Neural progenitor cell (in vitro differentiated cells): ENCODE results near the gene ARHGAP26. TPM values are rescaled to one million over a fixed set of nuclear protein-coding genes. Genes with fewer than 3 reads are reported as not detected.

Experiments used
- DNase-seq: peaks from one replicate; pipeline ENCODE4 v3.0.0-alpha.2; 2016; ENCODE audit warnings: low spot score
- H2AFZ ChIP-seq: fragments of 200-600 bp; sonication (generic); replicated peaks from 2 replicates; pipeline ENCODE4 v1.6.1; 2016; ENCODE audit warnings: antibody characterized with exemption
- H3F3A ChIP-seq: fragments of 200-600 bp; sonication (generic); 2 replicates; pipeline ENCODE4 v1.6.1; 2016; ENCODE audit warnings: antibody characterized with exemption, low read depth
- H3K27ac ChIP-seq: fragments of 200-600 bp; sonication (generic); 2 replicates; pipeline ENCODE4 v1.5.1; 2016; ENCODE audit warnings: mild to moderate bottlenecking
- H3K27me3 ChIP-seq: fragments of 200-600 bp; sonication (generic); 2 replicates; pipeline ENCODE4 v1.6.1; 2016; ENCODE audit warnings: mild to moderate bottlenecking, moderate library complexity
- H3K36me3 ChIP-seq: fragments of 200-600 bp; sonication (generic); 2 replicates; pipeline ENCODE4 v1.5.1; 2016
- H3K4me1 ChIP-seq: fragments of 200-600 bp; sonication (generic); 2 replicates; pipeline ENCODE4 v1.6.1; 2016; ENCODE audit warnings: mixed run types
- H3K4me2 ChIP-seq: fragments of 200-600 bp; sonication (generic); 2 replicates; pipeline ENCODE4 v1.6.1; 2016
- H3K4me3 ChIP-seq: fragments of 200-600 bp; sonication (generic); 2 replicates; pipeline ENCODE4 v1.5.1; 2016
- H3K79me2 ChIP-seq: fragments of 200-600 bp; sonication (generic); 2 replicates; pipeline ENCODE4 v1.6.1; 2016; ENCODE audit warnings: low read depth
- H3K9ac ChIP-seq: fragments of 200-600 bp; sonication (generic); 2 replicates; pipeline ENCODE4 v1.6.1; 2016
- H3K9me3 ChIP-seq: fragments of 200-600 bp; sonication (generic); 2 replicates; pipeline ENCODE4 v1.5.1; 2016; ENCODE audit warnings: low read depth
- H4K20me1 ChIP-seq: fragments of 200-600 bp; sonication (generic); 2 replicates; pipeline ENCODE4 v1.6.1; 2016; ENCODE audit warnings: low read depth
- H3K27ac Mint-ChIP-seq: 3 replicates; pipeline ENCODE4 v1.8.0; 2021; ENCODE audit warnings: mixed read lengths
- H3K27me3 Mint-ChIP-seq: 2 replicates; pipeline ENCODE4 v1.8.0; 2022; ENCODE audit warnings: low read depth, mild to moderate bottlenecking, inconsistent platforms, moderate library complexity, mixed read lengths; ENCODE audit not compliant: insufficient read depth
- H3K36me3 Mint-ChIP-seq: 3 replicates; pipeline ENCODE4 v1.8.0; 2021; ENCODE audit warnings: mixed read lengths
- H3K4me1 Mint-ChIP-seq: 3 replicates; pipeline ENCODE4 v1.8.0; 2021; ENCODE audit warnings: mixed read lengths
- H3K4me3 Mint-ChIP-seq: 3 replicates; pipeline ENCODE4 v1.8.0; 2021; ENCODE audit warnings: mild to moderate bottlenecking, moderate library complexity, mixed read lengths
- H3K9me3 Mint-ChIP-seq: 3 replicates; pipeline ENCODE4 v1.8.0; 2020; ENCODE audit warnings: mixed read lengths
- EZH2 ChIP-seq: fragments of 200-600 bp; sonication (generic); IDR thresholded peaks from 2 replicates; pipeline ENCODE4 v1.6.1; 2017; ENCODE audit warnings: antibody characterized with exemption, mild to moderate bottlenecking, moderate library complexity
- EZH2phosphoT487 ChIP-seq: fragments of 200-600 bp; sonication (generic); IDR thresholded peaks from 2 replicates; pipeline ENCODE4 v1.6.1; 2017; ENCODE audit warnings: antibody characterized with exemption
- total RNA-seq: library from RNA; depleted of rRNA; stranded (reverse); fragments of >200 nt; gene quantifications from 2 replicates; pipeline ENCODE4 v1.2.3, GENCODE V29; 2015; ENCODE audit warnings: low replicate concordance
- TF ChIP-seq, protein P1 (sequence below): fragments of 200-600 bp; sonication (generic); IDR thresholded peaks from 2 replicates; pipeline ENCODE4 v1.5.1; 2017; ENCODE audit warnings: antibody characterized with exemption, mild to moderate bottlenecking

The ARHGAP26 gene
- total RNA-seq, 1 donor from 2014 or later = 7.0 TPM

GRCh38 chr5:143274952-143275351 is 504.8 kb downstream of the ARHGAP26 start:
- Mint-ChIP-seq H3K27ac (no peak overlapping the region), H3K27me3 (no peaks in the 10 kb centered on the region), H3K4me1 (no peaks in the 10 kb centered on the region), H3K9me3 (no peaks in the 10 kb centered on the region), H3K4me3 (no peak overlapping the region), H3K36me3 (no peaks in the 10 kb centered on the region)
- no peak for DNase-seq
- Histone ChIP-seq H3K9me3 (no peaks in the 10 kb centered on the region), H2AFZ (no peak overlapping the region), H3K4me2 (no peak overlapping the region), H3K4me1 (no peaks in the 10 kb centered on the region), H4K20me1 (no peaks in the 10 kb centered on the region), H3F3A (no peaks in the 10 kb centered on the region), H3K27me3 (no peaks in the 10 kb centered on the region), H3K79me2 (no peaks in the 10 kb centered on the region), H3K9ac (no peak overlapping the region), H3K4me3 (no peak overlapping the region), H3K36me3 (no peaks in the 10 kb centered on the region), H3K27ac (no peak overlapping the region)
- no peak for TF ChIP-seq EZH2phosphoT487
- TF ChIP-seq, protein P1, sequence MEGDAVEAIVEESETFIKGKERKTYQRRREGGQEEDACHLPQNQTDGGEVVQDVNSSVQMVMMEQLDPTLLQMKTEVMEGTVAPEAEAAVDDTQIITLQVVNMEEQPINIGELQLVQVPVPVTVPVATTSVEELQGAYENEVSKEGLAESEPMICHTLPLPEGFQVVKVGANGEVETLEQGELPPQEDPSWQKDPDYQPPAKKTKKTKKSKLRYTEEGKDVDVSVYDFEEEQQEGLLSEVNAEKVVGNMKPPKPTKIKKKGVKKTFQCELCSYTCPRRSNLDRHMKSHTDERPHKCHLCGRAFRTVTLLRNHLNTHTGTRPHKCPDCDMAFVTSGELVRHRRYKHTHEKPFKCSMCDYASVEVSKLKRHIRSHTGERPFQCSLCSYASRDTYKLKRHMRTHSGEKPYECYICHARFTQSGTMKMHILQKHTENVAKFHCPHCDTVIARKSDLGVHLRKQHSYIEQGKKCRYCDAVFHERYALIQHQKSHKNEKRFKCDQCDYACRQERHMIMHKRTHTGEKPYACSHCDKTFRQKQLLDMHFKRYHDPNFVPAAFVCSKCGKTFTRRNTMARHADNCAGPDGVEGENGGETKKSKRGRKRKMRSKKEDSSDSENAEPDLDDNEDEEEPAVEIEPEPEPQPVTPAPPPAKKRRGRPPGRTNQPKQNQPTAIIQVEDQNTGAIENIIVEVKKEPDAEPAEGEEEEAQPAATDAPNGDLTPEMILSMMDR = no peak
- no peak for TF ChIP-seq EZH2

GRCh38 chr5:143275512-143276363 is 505.6 kb downstream of the ARHGAP26 start:
- no peaks in the 10 kb centered on the region for H3K4me1 Mint-ChIP-seq
- H3K9me3 Mint-ChIP-seq = no peaks in the 10 kb centered on the region
- DNase-seq = no peak
- Histone ChIP-seq H2AFZ (no peak overlapping the region), H3K9me3 (no peaks in the 10 kb centered on the region), H3K36me3 (no peaks in the 10 kb centered on the region), H3K9ac (no peak overlapping the region), H3K27me3 (no peaks in the 10 kb centered on the region), H3K4me2 (no peak overlapping the region), H3K79me2 (no peaks in the 10 kb centered on the region), H3K4me1 (no peaks in the 10 kb centered on the region), H3K4me3 (no peak overlapping the region), H3F3A (no peaks in the 10 kb centered on the region), H4K20me1 (no peaks in the 10 kb centered on the region), H3K27ac (no peak overlapping the region)
- no peaks in the 10 kb centered on the region for H3K36me3 Mint-ChIP-seq
- no peak overlapping the region for H3K4me3 Mint-ChIP-seq
- TF ChIP-seq, protein P1 = no peak
- TF ChIP-seq EZH2 (no peak), EZH2phosphoT487 (no peak)
- H3K27ac Mint-ChIP-seq = no peak overlapping the region
- no peaks in the 10 kb centered on the region for H3K27me3 Mint-ChIP-seq

GRCh38 chr5:143277536-143277935 is 507.4 kb downstream of the ARHGAP26 start:
- Histone ChIP-seq H3K9me3 (no peaks in the 10 kb centered on the region), H3K36me3 (no peaks in the 10 kb centered on the region), H3K4me1 (no peaks in the 10 kb centered on the region), H3K27ac (no peak overlapping the region), H3K4me2 (no peak overlapping the region), H3K9ac (no peak overlapping the region), H3K4me3 (no peak overlapping the region), H3K79me2 (no peaks in the 10 kb centered on the region), H4K20me1 (no peaks in the 10 kb centered on the region), H3F3A (no peaks in the 10 kb centered on the region), H2AFZ (no peak overlapping the region), H3K27me3 (no peaks in the 10 kb centered on the region)
- Mint-ChIP-seq H3K36me3 (no peaks in the 10 kb centered on the region), H3K4me3 (no peak overlapping the region), H3K27ac (no peak overlapping the region), H3K27me3 (no peaks in the 10 kb centered on the region), H3K4me1 (no peaks in the 10 kb centered on the region), H3K9me3 (no peaks in the 10 kb centered on the region)
- DNase-seq = no peak
- TF ChIP-seq, protein P1 = no peak
- TF ChIP-seq EZH2phosphoT487 = no peak

Other genes starting within 250 kb of the ARHGAP26 start
- gene FGF1, start 84.3 kb upstream of the ARHGAP26 start, total RNA-seq = not detected in 2 replicates